ENCODE data around the gene PPP2R5B. TPM values are rescaled to one million over a fixed set of nuclear protein-coding genes. Genes with fewer than 3 reads are reported as not detected.

PPP2R5B gene
- total and polyA plus RNA-seq, 9 of the 15 experiments (the other 6 are each of a cell fraction or from before 2014, with no cell fraction given) = 0.10 to 7.8 (median 3.3) TPM

DNA sequence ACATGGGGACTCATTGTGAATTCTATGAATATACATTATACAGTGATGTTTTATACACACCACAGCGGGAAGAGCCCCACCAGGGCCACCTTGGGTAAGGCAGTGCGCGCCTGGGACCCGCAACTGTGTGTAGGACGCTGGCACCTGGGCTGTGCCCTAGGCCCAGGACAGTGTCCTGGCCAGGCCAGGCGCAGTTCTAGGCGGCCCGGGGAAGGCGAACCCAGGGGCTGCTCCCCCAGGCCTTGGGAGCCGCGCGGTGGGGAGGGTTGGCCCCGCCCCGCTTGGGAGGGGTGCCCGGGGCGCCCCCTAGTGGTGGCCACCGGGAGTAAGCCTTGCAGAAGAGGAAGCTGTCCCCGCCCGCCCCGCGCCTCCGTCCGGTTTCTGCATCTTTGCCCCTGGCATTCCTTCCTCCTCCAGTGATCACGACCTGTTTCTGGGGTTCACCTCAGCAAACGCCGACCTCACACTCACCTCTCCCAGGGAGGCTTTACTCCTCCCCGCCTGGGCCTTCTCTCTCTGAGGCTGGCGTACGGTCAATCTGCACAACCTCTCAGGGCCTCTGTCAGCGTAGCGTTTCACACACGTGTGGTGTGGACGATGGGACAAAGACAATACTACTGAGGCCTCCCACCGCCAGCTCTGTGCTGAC is 36.6 kb upstream of the PPP2R5B start (continued):
- TF ChIP-seq ZBTB9 (CRISPR knock-in tag; IDR thresholded peaks at IDR 0.05) (peak; percentile 73; the same call in 1 of the 2 replicates), NFRKB (IDR thresholded peaks at IDR 0.05; ENCODE audit: low read depth) (peak; percentile 49), ETV1 (tag; conservative IDR thresholded peaks at IDR 0.05; ENCODE audit: low read depth) (0 out of 2 replicates have a peak, but pooled peaks have one; percentile 35), JUND (IDR thresholded peaks at IDR 0.05; ENCODE audit: borderline replicate concordance, low read depth, low read length) (peak; percentile 48; the same call in 1 of the 2 replicates), JUND (tag; IDR thresholded peaks at IDR 0.05; ENCODE audit: borderline replicate concordance, low read depth, low read length) (no peak; the same call in 2 of the 3 replicates), FOXK2 (conservative IDR thresholded peaks at IDR 0.05 in 1 of 2, IDR thresholded peaks at IDR 0.05 in 1 of 2; ENCODE audit: low read depth in 2 of 2) (peak in 1 of 2 experiments; percentile 42; a peak in 1 of 4 replicates), MTF1 (CRISPR knock-in tag; IDR thresholded peaks at IDR 0.05; ENCODE audit: borderline replicate concordance) (no peak), CREB1 (IDR thresholded peaks at IDR 0.05) (no peak), CREB1 (CRISPR knock-in tag; IDR thresholded peaks at IDR 0.05) (peak; percentile 50; the same call in 1 of the 2 replicates), CREM (IDR thresholded peaks at IDR 0.05; ENCODE audit: low read depth) (0 out of 2 replicates have a peak, but pooled peaks have one; percentile 25), L3MBTL2 (IDR thresholded peaks at IDR 0.05) (peak; percentile 73), ZNF12 (CRISPR knock-in tag; IDR thresholded peaks at IDR 0.05) (peak; percentile 37; the same call in 1 of the 2 replicates), NBN (IDR thresholded peaks at IDR 0.05; ENCODE audit: low read depth) (peak; percentile 55; the same call in 1 of the 2 replicates), PHB (CRISPR knock-in tag; IDR thresholded peaks at IDR 0.05) (0 out of 2 replicates have a peak, but pooled peaks have one; percentile 67), NR2C2 (CRISPR knock-in tag; IDR thresholded peaks at IDR 0.05) (0 out of 2 replicates have a peak, but pooled peaks have one; percentile 12), NR2C2 (tag; IDR thresholded peaks at IDR 0.05) (no peak), GABPA (tag; conservative IDR thresholded peaks at IDR 0.05; ENCODE audit: low read depth) (peak; percentile 64), POLR3G (IDR thresholded peaks at IDR 0.05; ENCODE audit: extremely low read depth, insufficient read length, insufficient replicate concordance) (no peak), MNT (conservative IDR thresholded peaks at IDR 0.05) (peak in 1 of 2 experiments; percentile 74; a peak in 2 of 4 replicates), FIP1L1 (IDR thresholded peaks at IDR 0.05; ENCODE audit: low read depth, low read length, poor library complexity, severe bottlenecking) (peak; percentile 84)
- TF ChIP-seq, protein P1, sequence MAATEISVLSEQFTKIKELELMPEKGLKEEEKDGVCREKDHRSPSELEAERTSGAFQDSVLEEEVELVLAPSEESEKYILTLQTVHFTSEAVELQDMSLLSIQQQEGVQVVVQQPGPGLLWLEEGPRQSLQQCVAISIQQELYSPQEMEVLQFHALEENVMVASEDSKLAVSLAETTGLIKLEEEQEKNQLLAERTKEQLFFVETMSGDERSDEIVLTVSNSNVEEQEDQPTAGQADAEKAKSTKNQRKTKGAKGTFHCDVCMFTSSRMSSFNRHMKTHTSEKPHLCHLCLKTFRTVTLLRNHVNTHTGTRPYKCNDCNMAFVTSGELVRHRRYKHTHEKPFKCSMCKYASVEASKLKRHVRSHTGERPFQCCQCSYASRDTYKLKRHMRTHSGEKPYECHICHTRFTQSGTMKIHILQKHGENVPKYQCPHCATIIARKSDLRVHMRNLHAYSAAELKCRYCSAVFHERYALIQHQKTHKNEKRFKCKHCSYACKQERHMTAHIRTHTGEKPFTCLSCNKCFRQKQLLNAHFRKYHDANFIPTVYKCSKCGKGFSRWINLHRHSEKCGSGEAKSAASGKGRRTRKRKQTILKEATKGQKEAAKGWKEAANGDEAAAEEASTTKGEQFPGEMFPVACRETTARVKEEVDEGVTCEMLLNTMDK (IDR thresholded peaks at IDR 0.05; ENCODE audit: borderline replicate concordance, insufficient read depth, low read depth, low read length, poor library complexity, severe bottlenecking) = peak; percentile 90
